AG09309 (cell line): ENCODE data around the gene RPS19BP1.
A peak's percentile ranks its signal among the peaks of the same experiment; 100 is the strongest.

Experiments used
- DNase-seq: peaks from one replicate; pipeline ENCODE4 v3.0.0-alpha.2; 2010; ENCODE audit warnings: low read depth
- H3K4me3 ChIP-seq: 2 replicates; pipeline ENCODE4 v1.5.1; 2011; ENCODE audit warnings: mild to moderate bottlenecking, low read depth, low read length, moderate library complexity; ENCODE audit not compliant: control insufficient read depth
- TF ChIP-seq, protein P1 (sequence below): IDR thresholded peaks from 2 replicates; pipeline ENCODE4 v1.5.1; 2011; ENCODE audit warnings: mild to moderate bottlenecking, low read depth, low read length, inconsistent platforms; ENCODE audit not compliant: insufficient read depth, control insufficient read depth; ENCODE audit errors: missing control alignments

The RPS19BP1 gene

DNA sequence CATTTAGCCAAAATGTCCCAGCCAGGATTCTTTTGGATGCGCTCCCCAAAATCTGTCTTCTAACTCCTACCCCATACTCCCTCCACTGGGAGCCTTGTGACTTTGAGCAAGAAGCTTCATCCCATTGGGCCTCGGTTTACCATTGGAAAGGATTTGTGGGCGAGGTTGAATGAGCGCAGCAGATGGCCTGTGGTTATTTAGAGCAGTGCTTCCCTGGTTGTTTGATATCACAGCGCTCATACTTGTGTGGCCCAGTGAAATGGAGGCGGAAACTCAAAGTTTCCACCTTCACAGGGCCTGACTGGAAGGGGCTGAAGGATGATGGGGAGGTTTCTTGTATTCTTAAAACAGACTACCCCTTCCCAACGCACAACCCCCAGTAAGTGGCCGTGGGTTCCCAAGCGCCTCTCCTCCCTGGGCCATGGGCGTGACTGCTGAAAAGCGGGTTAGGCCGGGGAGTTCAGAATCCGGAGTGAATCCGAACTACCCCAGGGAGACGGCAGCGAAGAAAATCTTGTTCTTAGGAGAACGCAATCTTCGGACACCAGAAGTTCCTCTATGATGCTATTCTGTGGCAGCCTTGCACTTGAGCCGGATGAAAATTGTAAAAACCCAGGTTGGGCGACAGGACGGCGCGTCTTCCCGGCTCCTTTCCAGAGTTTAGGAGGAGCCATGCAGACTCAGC is 13.4 kb downstream of the RPS19BP1 start:
- H3K4me3 ChIP-seq: peak overlapping the region; percentile 89
- TF ChIP-seq, protein P1, sequence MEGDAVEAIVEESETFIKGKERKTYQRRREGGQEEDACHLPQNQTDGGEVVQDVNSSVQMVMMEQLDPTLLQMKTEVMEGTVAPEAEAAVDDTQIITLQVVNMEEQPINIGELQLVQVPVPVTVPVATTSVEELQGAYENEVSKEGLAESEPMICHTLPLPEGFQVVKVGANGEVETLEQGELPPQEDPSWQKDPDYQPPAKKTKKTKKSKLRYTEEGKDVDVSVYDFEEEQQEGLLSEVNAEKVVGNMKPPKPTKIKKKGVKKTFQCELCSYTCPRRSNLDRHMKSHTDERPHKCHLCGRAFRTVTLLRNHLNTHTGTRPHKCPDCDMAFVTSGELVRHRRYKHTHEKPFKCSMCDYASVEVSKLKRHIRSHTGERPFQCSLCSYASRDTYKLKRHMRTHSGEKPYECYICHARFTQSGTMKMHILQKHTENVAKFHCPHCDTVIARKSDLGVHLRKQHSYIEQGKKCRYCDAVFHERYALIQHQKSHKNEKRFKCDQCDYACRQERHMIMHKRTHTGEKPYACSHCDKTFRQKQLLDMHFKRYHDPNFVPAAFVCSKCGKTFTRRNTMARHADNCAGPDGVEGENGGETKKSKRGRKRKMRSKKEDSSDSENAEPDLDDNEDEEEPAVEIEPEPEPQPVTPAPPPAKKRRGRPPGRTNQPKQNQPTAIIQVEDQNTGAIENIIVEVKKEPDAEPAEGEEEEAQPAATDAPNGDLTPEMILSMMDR: no peak
- no peak for DNase-seq

DNA sequence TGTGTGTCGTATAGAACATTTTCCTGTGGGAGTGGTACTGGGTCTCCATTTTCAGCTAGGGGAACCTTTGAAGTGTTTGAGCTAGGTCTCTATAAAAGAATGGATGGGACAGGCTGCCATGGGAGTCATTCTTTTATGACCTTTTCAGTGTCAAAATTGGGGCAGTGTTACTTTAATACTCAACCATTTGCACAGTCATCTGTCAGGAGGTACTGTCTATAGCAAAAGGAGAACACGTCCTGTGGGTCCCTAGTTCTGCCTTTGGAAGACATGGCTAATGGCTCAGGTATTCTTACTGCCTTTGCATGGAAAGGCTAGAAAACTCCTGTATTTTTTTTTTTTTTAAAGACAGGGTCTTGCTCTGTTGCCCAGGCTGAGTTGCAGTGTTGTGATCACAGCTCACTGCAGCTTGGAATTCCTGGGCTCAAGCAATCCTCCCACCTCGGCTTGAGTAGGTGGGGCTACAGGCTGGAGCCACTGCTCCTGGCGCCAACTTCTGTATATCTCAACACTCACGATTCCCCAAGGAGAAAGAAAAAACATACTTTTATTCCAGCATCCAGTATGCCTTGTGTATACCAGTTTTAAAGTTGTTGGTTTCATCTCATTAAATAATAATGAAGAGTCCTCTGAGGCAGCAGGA is 14.3 kb downstream of the RPS19BP1 start:
- DNase-seq: no peak
- H3K4me3 ChIP-seq: no peak overlapping the region
- TF ChIP-seq, protein P1: no peak

DNA sequence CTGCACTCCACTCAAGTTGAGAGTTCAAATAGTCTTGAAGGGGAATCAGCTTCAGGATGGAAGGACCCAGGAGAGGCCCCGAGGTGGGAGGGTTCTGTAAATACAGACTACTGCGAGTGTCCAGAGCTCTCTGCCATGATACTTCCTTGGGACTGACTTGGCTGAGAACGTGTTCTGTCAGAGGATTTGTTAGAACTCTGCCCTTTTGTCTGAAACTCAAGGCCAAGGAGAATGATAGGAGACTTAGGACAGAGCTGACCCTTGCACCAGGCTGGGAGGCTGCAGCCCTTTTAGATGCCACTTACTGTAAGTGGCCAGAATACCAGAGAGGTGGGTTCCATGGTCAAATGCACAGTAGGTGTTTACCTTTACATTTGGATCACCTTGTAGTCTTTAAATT is 15.1 kb downstream of the RPS19BP1 start:
- TF ChIP-seq, protein P1: no peak
- no peak overlapping the region for H3K4me3 ChIP-seq
- DNase-seq: no peak

DNA sequence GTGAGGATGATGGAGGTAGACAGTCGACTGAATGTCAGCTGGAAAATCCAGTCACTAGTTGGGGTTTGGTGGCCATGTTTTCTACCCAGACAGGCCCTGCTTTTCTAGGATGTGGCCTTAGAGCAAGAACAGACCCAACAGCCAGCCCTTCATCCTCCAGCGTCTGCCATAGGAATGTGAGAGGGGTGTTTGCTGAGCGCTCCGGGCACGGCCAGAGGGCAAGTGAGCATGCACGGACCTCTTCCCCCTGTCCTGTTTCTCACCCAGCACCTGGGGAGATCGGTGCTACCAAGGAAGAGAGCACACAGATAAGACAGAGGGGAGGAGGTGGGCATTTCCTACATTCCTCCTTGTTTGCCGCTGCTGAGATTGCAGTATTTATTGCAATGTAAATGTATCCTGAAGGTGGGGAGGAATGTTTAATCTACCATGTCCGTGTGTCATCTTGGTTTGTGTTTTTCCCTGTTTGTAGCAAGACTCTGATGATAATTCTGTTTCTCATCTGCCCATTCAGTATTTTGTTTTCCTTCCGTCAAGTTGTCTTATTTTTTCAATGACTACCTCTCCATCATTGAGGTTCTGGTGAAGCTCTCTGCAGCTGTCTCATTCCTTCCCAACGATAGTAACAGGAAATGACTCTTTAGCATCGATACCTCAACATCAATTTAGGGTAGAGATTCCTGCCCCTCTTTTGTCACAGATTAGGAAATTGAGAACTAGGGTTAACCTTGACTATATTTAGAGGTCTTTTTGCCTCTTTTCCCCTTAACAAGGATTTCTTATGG is 17.1 kb downstream of the RPS19BP1 start:
- TF ChIP-seq, protein P1: no peak
- H3K4me3 ChIP-seq: no peak overlapping the region
- DNase-seq: no peak

DNA sequence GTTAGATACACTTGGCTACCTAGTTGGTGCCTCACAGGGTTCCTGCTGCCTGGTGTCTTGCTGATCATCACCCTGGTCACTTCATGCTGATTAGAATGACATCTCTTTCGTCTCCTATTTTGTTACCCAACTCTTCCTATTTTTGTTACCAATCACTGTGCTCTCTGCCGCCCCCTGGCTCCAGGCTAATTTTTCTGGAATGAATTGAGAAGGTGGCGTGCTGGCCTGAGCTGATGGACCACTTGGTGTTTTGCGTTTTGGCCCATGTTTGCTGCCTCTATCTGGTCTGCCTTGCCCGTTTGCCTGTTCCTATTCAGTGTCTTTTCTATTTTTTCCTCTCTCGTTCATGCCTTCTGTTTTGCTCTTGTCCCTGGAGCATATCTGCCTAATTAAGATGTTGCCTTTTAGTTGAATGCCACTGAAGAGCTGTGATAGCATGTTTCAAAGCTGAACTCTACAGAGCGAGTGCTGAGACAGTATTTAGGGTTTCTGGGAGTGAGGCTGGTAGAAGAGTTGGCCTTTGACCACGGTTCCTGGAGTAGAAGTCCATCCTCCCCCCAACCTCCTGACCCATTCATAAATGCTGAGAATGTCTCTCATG is 18.1 kb downstream of the RPS19BP1 start:
- TF ChIP-seq, protein P1: peak; percentile 84
- H3K4me3 ChIP-seq: no peak overlapping the region
- DNase-seq: no peak

DNA sequence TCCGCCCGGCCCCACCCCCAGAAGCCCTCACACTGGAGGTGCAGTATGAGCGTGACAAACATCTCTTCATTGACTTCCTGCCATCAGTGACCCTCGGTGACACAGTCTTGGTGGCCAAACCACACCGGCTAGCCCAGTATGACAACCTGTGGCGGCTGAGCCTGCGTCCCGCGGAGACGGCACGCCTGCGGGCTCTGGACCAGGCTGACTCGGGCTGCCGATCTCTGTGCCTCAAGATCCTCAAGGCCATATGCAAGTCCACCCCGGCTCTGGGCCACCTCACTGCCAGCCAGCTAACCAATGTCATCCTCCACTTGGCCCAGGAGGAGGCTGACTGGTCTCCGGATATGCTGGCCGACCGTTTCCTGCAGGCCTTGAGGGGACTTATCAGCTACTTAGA is 18.8 kb downstream of the RPS19BP1 start:
- H3K4me3 ChIP-seq: no peak overlapping the region
- TF ChIP-seq, protein P1: no peak
- DNase-seq: no peak
